ENCODE data around the gene SLC6A9.

Gene SLC6A9

GRCh38 chr1:44025816-44026215, 5.4 kb downstream of the SLC6A9 start:
- DNase-seq = no peak

- DNase-seq = no peak
These were observed 6.2 kb downstream of the SLC6A9 start for GRCh38 chr1:44024903-44025525.

- no peak for DNase-seq
These were observed 7.0 kb downstream of the SLC6A9 start for GRCh38 chr1:44024031-44024902.

GRCh38 chr1:44021581-44022321, 9.5 kb downstream of the SLC6A9 start:
- no peak for DNase-seq

GRCh38 chr1:44021156-44021555, 10.1 kb downstream of the SLC6A9 start:
- no peak for DNase-seq

GRCh38 chr1:44020464-44020863, 10.8 kb downstream of the SLC6A9 start:
- no peak for DNase-seq

- DNase-seq = no peak
These were observed 11.8 kb downstream of the SLC6A9 start for GRCh38 chr1:44019466-44019948.

GRCh38 chr1:44016890-44017400, 14.3 kb downstream of the SLC6A9 start:
- no peak for DNase-seq

GRCh38 chr1:44016041-44016889, 15.0 kb downstream of the SLC6A9 start:
- no peak for DNase-seq

GRCh38 chr1:44015206-44015605, 16.1 kb downstream of the SLC6A9 start:
- no peak for DNase-seq

- no peak for DNase-seq
These were observed 16.7 kb downstream of the SLC6A9 start for GRCh38 chr1:44014365-44015104.

- no peak for DNase-seq
These were observed 17.3 kb downstream of the SLC6A9 start for GRCh38 chr1:44013949-44014348.

GRCh38 chr1:44012941-44013609, 18.2 kb downstream of the SLC6A9 start:
- DNase-seq = no peak

GRCh38 chr1:44012404-44012803, 18.9 kb downstream of the SLC6A9 start:
- peak; percentile 9 for DNase-seq

- DNase-seq = no peak
These were observed 20.3 kb downstream of the SLC6A9 start for GRCh38 chr1:44010935-44011471.

GRCh38 chr1:44008259-44008658, 23.0 kb downstream of the SLC6A9 start:
- no peak for DNase-seq

- DNase-seq = no peak
These were observed 28.6 kb downstream of the SLC6A9 start for GRCh38 chr1:44002606-44003157.

- no peak for DNase-seq
These were observed 29.1 kb downstream of the SLC6A9 start for GRCh38 chr1:44002165-44002564.

GRCh38 chr1:44000122-44000665, 31.1 kb downstream of the SLC6A9 start:
- DNase-seq = no peak

- DNase-seq = no peak
These were observed 31.8 kb downstream of the SLC6A9 start for GRCh38 chr1:43999455-43999854.
